ENCODE results near the gene KRT8.

KRT8 gene

DNA sequence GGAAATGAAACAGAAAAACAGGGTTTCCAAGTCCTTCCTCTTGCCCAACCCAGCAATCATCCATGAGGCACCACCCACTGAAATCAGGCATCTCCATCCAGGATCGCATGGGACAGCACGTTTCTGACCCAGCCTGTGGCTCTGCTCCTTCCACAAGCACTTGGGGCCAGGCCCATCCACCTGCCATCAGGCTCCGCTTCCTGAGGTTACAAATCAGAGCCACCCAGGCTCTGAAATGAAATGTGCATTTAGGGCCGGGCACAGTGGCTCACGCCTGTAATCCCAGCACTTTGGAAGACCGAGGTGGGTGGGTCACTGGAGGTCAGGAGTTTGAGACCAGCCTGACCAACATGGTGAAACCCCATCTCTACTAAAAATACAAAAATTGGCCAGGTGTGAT lies 55.4 kb downstream of the KRT8 start:
- DNase-seq (ENCODE audit: extremely low read depth in 1 of 2, low read depth in 1 of 2): no peak

DNA sequence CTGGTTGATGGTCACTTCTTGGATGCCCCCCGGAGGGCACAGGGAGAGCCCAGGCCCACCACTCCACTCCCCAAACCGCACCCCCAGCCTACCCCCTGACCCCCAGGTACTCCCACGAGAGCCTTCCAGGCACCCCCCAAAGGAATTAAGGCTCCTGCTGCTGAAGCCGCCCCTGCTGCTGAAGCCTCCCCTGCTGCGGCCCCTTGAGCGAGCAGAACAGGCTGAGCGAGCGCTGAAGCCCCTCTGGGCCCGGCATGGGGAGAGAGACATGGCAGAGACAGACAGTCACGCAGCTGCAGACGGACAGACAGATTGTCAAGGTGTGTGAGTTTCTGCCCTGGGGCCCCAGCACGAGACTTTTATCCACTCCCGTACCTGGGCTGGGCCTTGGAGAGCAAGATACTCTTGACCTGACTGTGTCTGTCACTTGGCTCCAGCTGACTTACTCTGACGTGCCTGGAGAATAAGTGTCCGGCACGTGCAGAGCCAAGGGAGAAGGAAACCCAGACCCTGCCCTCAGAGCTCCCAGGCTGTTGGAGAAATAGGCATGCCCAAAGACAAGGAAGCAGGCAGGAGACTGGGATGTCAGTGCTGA lies 56.1 kb downstream of the KRT8 start, which contains the start of gene KRT78:
Gene KRT78 (minus strand): TSS at position 334 of the 595 bp plus-strand sequence. CDS start 64 bp downstream, at position 270.
- no peak for DNase-seq (ENCODE audit: extremely low read depth in 1 of 2, low read depth in 1 of 2)

DNA sequence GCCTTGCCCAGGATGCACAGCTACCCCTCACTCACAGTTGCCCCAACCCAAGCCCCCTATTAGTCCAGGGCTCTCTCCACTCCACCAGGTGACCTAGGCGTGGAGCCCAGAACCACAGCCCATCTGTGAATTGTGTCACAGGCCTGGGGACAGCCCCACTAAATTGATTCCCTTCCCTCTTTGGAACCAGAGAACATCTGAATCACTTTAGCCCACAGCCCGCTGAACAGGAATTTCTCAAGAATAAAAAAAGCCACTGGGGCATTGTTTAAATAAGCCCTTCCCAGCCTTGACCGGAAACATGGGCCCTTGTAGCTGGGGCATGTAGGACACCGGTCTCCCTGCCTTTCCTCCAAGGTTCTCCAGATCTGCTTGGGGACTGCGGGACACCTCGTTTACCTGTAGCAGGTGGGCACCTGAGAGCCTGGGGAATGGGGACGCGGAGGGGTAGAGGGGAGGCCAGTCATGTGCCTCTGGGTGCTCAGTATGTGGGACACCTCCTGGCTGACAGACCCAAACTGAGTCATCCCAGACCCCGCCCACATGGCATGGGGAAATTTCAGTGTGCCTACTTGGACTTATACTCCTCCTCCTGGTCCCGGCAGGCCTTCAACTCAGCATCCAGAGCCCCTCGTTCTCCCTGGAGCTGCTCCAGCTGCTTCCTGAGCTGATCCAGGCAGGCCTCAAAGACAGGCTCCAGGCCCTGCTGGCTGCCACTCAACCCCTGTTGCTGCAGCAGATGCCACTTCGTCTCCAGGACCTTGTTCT lies 57.4 kb downstream of the KRT8 start:
- DNase-seq (ENCODE audit: extremely low read depth in 1 of 2, low read depth in 1 of 2): no peak
